Fibroblast of mammary gland (primary cell): ENCODE results near the gene OR1J1.

Experiments
- DNase-seq: peaks from one replicate; pipeline ENCODE4 v3.0.0-alpha.2; 2010; ENCODE audit warnings: low read depth
- H3K4me3 ChIP-seq: 2 replicates; pipeline ENCODE4 v1.5.1; 2011; ENCODE audit warnings: low read depth, mild to moderate bottlenecking, low read length, moderate library complexity; ENCODE audit not compliant: control insufficient read depth
- TF ChIP-seq, protein P1 (sequence below): conservative IDR thresholded peaks from 2 replicates; pipeline ENCODE4 v1.5.1; 2011; ENCODE audit warnings: low read depth, low read length, inconsistent platforms; ENCODE audit not compliant: control insufficient read depth, insufficient read depth

OR1J1 gene

DNA sequence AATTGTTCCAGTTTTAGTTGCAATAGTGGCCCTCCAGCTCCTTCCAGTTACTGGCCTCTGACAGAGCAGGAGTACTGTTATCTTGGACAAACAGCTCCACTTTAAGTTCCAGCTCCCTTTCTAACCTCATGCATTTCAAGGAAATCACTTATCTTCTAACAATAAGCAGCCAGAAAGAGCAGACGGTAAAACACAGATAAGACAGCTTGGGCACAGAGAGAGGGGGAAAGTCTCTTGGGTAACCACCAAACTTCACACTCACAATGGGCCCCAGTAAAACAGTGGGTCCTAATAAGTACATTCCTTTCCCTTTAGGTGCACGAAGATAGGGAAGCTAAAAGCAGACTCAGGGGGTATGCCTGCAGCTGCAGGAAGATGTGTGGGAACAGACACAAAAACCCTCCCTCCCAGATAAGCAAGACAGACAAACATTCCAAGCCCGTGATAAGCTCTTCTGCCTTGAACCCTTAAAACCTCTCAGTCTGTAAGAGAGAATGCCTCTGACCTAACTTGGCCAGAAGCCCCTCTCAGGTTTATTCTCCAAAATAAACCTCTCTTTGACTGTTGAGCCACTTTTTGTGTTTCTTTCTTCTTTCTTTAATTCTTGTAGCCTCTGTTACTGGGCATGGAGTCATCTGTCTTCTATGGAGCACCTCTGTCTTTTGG lies 30.8 kb downstream of the OR1J1 start:
- no peak for DNase-seq
- no peak overlapping the region for H3K4me3 ChIP-seq
- TF ChIP-seq, protein P1, sequence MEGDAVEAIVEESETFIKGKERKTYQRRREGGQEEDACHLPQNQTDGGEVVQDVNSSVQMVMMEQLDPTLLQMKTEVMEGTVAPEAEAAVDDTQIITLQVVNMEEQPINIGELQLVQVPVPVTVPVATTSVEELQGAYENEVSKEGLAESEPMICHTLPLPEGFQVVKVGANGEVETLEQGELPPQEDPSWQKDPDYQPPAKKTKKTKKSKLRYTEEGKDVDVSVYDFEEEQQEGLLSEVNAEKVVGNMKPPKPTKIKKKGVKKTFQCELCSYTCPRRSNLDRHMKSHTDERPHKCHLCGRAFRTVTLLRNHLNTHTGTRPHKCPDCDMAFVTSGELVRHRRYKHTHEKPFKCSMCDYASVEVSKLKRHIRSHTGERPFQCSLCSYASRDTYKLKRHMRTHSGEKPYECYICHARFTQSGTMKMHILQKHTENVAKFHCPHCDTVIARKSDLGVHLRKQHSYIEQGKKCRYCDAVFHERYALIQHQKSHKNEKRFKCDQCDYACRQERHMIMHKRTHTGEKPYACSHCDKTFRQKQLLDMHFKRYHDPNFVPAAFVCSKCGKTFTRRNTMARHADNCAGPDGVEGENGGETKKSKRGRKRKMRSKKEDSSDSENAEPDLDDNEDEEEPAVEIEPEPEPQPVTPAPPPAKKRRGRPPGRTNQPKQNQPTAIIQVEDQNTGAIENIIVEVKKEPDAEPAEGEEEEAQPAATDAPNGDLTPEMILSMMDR, result no peak

DNA sequence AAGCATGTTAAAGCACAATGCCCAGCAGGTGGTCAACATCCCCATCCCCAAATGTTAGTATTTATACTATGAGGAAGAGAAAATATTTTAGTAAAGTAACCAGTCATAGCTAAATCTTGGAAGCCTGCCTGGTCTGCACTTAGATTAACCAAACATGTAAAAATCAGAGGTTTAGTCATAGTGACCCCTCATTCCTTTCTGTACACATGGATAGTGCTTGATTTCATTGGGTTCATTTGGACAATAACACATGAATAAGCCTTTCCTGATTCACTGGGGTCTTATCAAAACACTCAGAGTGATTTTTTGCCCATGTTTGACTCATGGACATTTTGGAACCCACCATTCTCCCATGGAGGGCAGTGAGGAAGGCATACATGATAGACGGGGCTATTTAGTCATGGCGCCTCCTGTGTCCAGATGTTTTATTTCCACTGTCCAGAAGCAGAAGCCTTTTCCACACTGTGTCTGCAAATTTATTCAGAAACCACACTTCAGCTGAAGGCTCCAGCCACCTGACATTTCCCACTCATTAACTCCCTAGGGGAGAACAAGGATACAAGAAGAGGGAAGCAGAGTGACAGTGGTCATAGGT lies 32.5 kb downstream of the OR1J1 start:
- DNase-seq, result peak; percentile 98
- H3K4me3 ChIP-seq, result no peak overlapping the region
- TF ChIP-seq, protein P1, result peak; percentile 16

DNA sequence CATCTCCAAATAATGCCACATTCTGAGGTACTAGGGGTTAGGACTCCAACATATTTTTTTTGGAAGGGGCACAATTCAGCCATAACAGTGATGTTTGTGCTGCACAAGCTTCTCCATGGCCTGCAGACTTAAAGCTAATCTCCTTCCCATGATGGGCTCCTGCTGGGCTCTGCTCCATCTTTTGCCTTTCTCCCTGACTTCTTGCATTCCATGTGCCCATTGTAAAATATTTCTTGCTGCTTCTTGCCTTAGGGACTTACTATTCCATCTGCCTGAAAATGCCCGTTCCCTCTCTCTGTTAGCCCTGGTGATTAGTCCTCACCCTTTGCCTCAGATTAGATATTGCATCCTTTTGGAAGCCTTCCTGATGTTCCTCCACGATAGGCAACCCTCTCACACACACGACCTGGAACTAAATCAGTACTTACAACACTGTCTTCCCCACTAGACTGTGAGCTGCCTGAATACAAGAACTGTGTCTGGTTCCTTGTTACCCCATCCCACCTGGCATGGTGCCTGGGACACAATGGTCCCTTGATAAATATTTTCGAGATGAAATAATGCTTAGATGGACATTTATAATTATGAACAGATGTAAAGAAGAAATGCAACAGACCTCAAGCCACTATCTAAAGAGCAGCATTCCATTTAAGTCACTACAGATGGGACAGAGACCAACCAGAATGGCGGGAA lies 33.5 kb downstream of the OR1J1 start:
- peak; percentile 98 for DNase-seq
- TF ChIP-seq, protein P1, result no peak
- H3K4me3 ChIP-seq, result no peak overlapping the region

DNA sequence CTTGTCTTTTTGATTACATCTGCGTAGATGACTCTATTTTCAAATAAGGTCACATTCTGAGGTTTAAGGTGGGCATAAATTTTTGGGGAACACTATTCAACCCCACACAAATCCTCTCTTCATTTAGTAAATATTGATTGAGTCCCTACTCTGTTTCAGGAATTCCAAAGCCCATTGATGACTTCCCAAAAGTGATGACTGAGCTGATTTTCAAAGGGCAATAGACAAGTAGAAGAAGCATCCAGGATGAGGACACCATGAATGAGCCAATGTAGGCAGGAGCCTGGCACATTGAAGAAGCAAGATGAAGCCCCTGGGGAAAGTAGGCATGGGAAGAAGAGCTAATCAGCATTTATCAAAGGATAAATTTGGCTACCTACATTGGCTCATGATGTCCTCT lies 35.2 kb downstream of the OR1J1 start:
- no peak for DNase-seq
- TF ChIP-seq, protein P1, result no peak

More for the DNA sequence above, 35.2 kb downstream of the OR1J1 start:
- H3K4me3 ChIP-seq, result no peak overlapping the region
